HepG2 (cell line): ENCODE data around the gene PRKCZ. TPM values are rescaled to one million over a fixed set of nuclear protein-coding genes. Genes with fewer than 3 reads are reported as not detected.

Experiments
- ELF1 ChIP-seq: sonication (generic); formaldehyde crosslinking; IDR thresholded peaks from 2 replicates; pipeline ENCODE4 v1.4.0; 2020; ENCODE audit warnings: missing genetic modification reagents
- HNRNPLL ChIP-seq: fragments of 200-400 bp; formaldehyde crosslinking; IDR thresholded peaks from 2 replicates; pipeline ENCODE4 v1.6.1; 2017; ENCODE audit warnings: mild to moderate bottlenecking, low read depth, low read length; ENCODE audit not compliant: poor library complexity, severe bottlenecking
- NONO ChIP-seq, 2 experiments: fragments of 450-650 bp in 1 of 2; sonication (generic) in 1 of 2; formaldehyde crosslinking in 1 of 2; IDR thresholded peaks in 1 of 2; conservative IDR thresholded peaks in 1 of 2; 2 replicates each; pipeline versions ENCODE4 v1.6.1 to v1.8.0; 2017 to 2022; ENCODE audit warnings: mild to moderate bottlenecking in 1 of 2, missing genetic modification reagents in 1 of 2, moderate library complexity in 1 of 2
- RAD21 ChIP-seq: fragments of 450-650 bp; formaldehyde crosslinking; IDR thresholded peaks from 2 replicates; pipeline ENCODE4 v1.5.0; 2020; ENCODE audit warnings: mild to moderate bottlenecking
- SMC3 ChIP-seq: IDR thresholded peaks from 2 replicates; pipeline ENCODE4 v1.6.1; 2011; ENCODE audit warnings: low read length, improper control_type of control experiment
- TEAD3 ChIP-seq: optimal IDR thresholded peaks from 2 replicates; pipeline ENCODE3; 2016; ENCODE audit warnings: borderline replicate concordance
- ZNF567 ChIP-seq: sonication (generic); formaldehyde crosslinking; IDR thresholded peaks from 2 replicates; pipeline ENCODE4 v1.8.1; 2023; ENCODE audit warnings: mild to moderate bottlenecking, missing genetic modification reagents, borderline replicate concordance
- ZNF709 ChIP-seq: sonication (generic); formaldehyde crosslinking; IDR thresholded peaks from 2 replicates; pipeline ENCODE4 v1.5.0; 2020; ENCODE audit warnings: mild to moderate bottlenecking, missing genetic modification reagents
- ZNF782 ChIP-seq: sonication (generic); formaldehyde crosslinking; IDR thresholded peaks from 2 replicates; pipeline ENCODE4 v1.4.0; 2020; ENCODE audit warnings: missing genetic modification reagents, mild to moderate bottlenecking, borderline replicate concordance
- polyA plus RNA-seq, 8 experiments: library from polyadenylated mRNA; depleted of rRNA in 3 of 8; stranded (reverse) in 7 of 8; unstranded in 1 of 8; fragments of >200 nt; fragmentation: Illumina TruSeq in 4 of 8; extraction: Trizol in 4 of 8; gene quantifications; 2 replicates each; pipeline versions ENCODE4 v1.2.1 to v1.2.3, GENCODE V29; 2011 to 2016; ENCODE audit warnings: low read depth in 4 of 8, missing spikeins in 1 of 8, mixed read lengths in 1 of 8; ENCODE audit not compliant: insufficient read depth in 1 of 8
- total RNA-seq, 5 experiments: library from RNA; depleted of rRNA; stranded (reverse); fragments of >200 nt; fragmentation: Illumina TruSeq; extraction: Trizol; gene quantifications; 2 replicates each; pipeline ENCODE4 v1.2.3, GENCODE V29; 2016; ENCODE audit warnings: low read depth in 1 of 5
- TF ChIP-seq, protein P1 (sequence below): sonication (generic); formaldehyde crosslinking; IDR thresholded peaks from 2 replicates; pipeline ENCODE4 v1.5.0; 2020; ENCODE audit warnings: mild to moderate bottlenecking, missing genetic modification reagents, moderate library complexity
- TF ChIP-seq, protein P2 (sequence below): sonication (generic); formaldehyde crosslinking; IDR thresholded peaks from 2 replicates; pipeline ENCODE4 v1.4.0; 2020; ENCODE audit warnings: missing genetic modification reagents
- TF ChIP-seq, protein P3 (sequence below): sonication (generic); formaldehyde crosslinking; IDR thresholded peaks from 2 replicates; pipeline ENCODE4 v1.5.1; 2020; ENCODE audit warnings: mild to moderate bottlenecking, missing genetic modification reagents, moderate library complexity
- TF ChIP-seq, protein P4 (sequence below): sonication (generic); formaldehyde crosslinking; IDR thresholded peaks from 2 replicates; pipeline ENCODE4 v1.4.0; 2020; ENCODE audit warnings: missing genetic modification reagents, borderline replicate concordance
- TF ChIP-seq, protein P5 (sequence below): sonication (generic); formaldehyde crosslinking; IDR thresholded peaks from 2 replicates; pipeline ENCODE4 v1.4.0; 2020; ENCODE audit warnings: mild to moderate bottlenecking, missing genetic modification reagents

Gene PRKCZ
- total and polyA plus RNA-seq, 2 of the 13 experiments (the other 11 are each of a cell fraction or from before 2014, with no cell fraction given), result 34.7 to 85.2 TPM

DNA sequence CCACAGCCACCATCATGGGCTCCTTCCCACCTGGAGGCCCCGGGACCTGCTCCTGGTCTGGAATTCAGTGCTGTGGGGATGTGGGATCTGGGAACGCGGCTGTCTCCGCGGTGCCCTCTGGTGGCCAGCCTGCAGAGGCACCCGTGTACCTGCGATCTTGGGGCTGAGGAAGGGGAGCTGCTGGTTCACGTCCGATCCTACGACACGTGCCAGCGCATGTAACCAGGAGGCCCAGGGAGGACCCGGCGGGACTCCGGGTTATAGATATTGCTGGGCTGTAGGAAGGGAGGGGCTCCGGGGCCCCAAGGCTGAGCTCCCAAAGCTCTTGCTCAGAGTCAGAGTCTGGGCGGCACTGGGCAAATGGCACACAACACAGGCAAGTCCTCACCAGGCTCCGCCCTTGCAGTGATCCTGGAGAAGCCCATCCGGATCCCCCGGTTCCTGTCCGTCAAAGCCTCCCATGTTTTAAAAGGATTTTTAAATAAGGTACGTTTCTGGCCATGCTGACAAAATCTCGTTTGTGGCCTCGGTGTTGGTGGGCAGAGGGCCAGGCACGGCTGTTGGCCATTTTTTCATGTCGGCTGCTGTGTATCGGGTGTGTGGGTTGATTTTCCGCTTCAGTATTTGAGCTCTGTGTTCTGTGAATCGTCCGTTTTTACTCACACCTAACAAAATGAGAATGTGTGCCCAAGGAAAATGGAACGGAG is 124.3 kb downstream of the PRKCZ start (continued):
- TF ChIP-seq, protein P1, sequence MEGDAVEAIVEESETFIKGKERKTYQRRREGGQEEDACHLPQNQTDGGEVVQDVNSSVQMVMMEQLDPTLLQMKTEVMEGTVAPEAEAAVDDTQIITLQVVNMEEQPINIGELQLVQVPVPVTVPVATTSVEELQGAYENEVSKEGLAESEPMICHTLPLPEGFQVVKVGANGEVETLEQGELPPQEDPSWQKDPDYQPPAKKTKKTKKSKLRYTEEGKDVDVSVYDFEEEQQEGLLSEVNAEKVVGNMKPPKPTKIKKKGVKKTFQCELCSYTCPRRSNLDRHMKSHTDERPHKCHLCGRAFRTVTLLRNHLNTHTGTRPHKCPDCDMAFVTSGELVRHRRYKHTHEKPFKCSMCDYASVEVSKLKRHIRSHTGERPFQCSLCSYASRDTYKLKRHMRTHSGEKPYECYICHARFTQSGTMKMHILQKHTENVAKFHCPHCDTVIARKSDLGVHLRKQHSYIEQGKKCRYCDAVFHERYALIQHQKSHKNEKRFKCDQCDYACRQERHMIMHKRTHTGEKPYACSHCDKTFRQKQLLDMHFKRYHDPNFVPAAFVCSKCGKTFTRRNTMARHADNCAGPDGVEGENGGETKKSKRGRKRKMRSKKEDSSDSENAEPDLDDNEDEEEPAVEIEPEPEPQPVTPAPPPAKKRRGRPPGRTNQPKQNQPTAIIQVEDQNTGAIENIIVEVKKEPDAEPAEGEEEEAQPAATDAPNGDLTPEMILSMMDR (CRISPR knock-in tag), result peak; percentile 90
- TF ChIP-seq SMC3, result peak; percentile 31; the same call in 1 of the 2 replicates
- TF ChIP-seq, protein P2, sequence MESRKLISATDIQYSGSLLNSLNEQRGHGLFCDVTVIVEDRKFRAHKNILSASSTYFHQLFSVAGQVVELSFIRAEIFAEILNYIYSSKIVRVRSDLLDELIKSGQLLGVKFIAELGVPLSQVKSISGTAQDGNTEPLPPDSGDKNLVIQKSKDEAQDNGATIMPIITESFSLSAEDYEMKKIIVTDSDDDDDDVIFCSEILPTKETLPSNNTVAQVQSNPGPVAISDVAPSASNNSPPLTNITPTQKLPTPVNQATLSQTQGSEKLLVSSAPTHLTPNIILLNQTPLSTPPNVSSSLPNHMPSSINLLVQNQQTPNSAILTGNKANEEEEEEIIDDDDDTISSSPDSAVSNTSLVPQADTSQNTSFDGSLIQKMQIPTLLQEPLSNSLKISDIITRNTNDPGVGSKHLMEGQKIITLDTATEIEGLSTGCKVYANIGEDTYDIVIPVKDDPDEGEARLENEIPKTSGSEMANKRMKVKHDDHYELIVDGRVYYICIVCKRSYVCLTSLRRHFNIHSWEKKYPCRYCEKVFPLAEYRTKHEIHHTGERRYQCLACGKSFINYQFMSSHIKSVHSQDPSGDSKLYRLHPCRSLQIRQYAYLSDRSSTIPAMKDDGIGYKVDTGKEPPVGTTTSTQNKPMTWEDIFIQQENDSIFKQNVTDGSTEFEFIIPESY (CRISPR knock-in tag), result peak; percentile 41; the same call in 1 of the 2 replicates
- no peak for TF ChIP-seq ELF1 (CRISPR knock-in tag)
- TF ChIP-seq, protein P3, sequence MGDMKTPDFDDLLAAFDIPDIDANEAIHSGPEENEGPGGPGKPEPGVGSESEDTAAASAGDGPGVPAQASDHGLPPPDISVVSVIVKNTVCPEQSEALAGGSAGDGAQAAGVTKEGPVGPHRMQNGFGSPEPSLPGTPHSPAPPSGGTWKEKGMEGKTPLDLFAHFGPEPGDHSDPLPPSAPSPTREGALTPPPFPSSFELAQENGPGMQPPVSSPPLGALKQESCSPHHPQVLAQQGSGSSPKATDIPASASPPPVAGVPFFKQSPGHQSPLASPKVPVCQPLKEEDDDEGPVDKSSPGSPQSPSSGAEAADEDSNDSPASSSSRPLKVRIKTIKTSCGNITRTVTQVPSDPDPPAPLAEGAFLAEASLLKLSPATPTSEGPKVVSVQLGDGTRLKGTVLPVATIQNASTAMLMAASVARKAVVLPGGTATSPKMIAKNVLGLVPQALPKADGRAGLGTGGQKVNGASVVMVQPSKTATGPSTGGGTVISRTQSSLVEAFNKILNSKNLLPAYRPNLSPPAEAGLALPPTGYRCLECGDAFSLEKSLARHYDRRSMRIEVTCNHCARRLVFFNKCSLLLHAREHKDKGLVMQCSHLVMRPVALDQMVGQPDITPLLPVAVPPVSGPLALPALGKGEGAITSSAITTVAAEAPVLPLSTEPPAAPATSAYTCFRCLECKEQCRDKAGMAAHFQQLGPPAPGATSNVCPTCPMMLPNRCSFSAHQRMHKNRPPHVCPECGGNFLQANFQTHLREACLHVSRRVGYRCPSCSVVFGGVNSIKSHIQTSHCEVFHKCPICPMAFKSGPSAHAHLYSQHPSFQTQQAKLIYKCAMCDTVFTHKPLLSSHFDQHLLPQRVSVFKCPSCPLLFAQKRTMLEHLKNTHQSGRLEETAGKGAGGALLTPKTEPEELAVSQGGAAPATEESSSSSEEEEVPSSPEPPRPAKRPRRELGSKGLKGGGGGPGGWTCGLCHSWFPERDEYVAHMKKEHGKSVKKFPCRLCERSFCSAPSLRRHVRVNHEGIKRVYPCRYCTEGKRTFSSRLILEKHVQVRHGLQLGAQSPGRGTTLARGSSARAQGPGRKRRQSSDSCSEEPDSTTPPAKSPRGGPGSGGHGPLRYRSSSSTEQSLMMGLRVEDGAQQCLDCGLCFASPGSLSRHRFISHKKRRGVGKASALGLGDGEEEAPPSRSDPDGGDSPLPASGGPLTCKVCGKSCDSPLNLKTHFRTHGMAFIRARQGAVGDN, result peak; percentile 51; the same call in 1 of the 2 replicates
- TF ChIP-seq HNRNPLL, result peak; percentile 28
- peak; percentile 46 for TF ChIP-seq TEAD3 (CRISPR knock-in tag)
- TF ChIP-seq, protein P4, sequence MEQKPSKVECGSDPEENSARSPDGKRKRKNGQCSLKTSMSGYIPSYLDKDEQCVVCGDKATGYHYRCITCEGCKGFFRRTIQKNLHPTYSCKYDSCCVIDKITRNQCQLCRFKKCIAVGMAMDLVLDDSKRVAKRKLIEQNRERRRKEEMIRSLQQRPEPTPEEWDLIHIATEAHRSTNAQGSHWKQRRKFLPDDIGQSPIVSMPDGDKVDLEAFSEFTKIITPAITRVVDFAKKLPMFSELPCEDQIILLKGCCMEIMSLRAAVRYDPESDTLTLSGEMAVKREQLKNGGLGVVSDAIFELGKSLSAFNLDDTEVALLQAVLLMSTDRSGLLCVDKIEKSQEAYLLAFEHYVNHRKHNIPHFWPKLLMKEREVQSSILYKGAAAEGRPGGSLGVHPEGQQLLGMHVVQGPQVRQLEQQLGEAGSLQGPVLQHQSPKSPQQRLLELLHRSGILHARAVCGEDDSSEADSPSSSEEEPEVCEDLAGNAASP (CRISPR knock-in tag), result 0 out of 2 replicates have a peak, but pooled peaks have one; percentile 22
- TF ChIP-seq, protein P5, sequence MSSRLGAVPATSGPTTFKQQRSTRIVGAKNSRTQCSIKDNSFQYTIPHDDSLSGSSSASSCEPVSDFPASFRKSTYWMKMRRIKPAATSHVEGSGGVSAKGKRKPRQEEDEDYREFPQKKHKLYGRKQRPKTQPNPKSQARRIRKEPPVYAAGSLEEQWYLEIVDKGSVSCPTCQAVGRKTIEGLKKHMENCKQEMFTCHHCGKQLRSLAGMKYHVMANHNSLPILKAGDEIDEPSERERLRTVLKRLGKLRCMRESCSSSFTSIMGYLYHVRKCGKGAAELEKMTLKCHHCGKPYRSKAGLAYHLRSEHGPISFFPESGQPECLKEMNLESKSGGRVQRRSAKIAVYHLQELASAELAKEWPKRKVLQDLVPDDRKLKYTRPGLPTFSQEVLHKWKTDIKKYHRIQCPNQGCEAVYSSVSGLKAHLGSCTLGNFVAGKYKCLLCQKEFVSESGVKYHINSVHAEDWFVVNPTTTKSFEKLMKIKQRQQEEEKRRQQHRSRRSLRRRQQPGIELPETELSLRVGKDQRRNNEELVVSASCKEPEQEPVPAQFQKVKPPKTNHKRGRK (CRISPR knock-in tag), result no peak
- 0 out of 2 replicates have a peak, but pooled peaks have one; percentile 31 for TF ChIP-seq ZNF782 (CRISPR knock-in tag)
- TF ChIP-seq RAD21 (CRISPR knock-in tag), result peak; percentile 55
- TF ChIP-seq ZNF709 (CRISPR knock-in tag), result no peak
- no peak for TF ChIP-seq ZNF567 (CRISPR knock-in tag)
- no peak for TF ChIP-seq NONO (IDR thresholded peaks at IDR 0.05)
- TF ChIP-seq NONO (CRISPR knock-in tag; conservative IDR thresholded peaks at IDR 0.05), result no peak
